Measurements from ENCODE around the gene NHLH2.

NHLH2 gene

DNA sequence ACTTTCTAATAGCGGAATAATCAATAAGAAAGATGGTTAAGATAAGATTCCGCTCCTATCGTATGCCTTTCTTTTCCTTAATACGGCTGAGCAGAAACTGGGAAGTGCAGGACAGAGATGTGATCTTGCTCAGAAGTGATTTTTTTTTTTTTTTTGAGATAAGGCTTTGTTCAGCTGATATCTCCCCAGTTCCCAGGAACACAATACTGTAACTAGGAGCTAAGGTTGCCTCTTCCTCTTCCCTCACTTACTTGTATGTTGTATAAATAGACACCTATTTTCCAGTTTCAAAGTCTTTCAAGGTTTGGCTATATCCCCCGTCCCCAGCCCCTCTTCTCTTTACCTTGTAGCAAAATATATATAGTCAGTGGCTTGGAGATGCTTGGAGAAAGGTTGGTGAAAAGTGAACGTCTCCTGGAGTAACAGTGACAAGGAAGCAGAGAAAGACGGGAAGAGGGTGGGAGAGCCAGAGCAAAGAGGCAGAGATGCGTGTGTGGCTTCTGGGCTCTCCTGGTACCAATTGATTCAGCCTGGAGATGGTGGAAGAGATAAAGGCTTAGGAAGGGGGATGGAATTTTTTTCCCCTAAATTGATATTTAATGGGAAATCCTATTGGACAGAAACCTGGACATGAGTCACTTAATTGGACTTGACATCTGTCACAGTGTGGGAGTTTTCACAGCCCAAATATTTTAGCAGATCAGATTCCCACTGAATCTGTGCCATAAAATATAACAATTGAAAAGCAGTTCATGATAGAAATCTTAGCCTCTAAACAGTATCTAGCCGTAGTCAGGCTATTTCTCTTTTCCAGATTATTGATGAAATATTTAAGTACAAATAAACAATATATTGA, at the start of gene NHLH2:
TSS of gene NHLH2 (minus strand) at position 522 of the 856 bp plus-strand sequence. CDS start 2,754 bp downstream, outside the sequence.
- no peak for DNase-seq

DNA sequence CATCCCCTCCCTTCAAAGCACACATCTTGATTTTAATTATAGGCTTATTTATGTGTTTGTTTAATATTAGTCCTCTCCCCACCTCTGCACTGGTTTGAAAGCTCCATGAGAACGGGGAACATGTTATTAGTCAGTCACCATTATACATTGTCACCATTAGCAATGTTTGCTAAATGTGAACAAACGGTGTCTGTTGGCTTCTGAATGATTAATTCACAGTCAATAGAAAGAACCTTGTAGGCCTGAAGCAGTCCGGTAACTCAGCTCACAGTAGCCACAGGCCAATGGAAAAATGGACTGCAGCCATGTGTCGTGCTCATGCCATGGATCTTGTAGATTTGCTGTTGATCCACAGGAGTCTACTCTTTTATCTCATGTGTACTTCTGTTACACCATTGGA, 49.7 kb upstream of the NHLH2 start:
- DNase-seq = no peak

DNA sequence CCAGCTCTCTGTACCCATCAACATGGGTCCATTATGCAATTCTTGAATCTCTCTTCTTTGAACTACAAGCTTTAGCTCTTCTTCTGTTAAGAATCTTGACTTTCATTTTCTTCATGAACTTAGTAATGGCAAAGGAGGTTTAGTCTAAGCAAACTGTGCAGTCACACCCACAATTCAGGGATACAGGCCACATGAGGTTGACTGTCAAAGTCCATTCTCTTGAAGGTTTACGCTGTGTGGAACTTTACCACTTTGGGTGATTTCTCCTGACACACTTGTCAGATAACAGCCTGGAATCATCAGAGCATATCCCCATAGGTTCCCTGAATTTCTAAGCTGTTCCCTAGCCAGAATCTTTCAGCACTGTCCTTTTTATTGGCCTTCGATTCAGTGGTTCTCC, 48.0 kb upstream of the NHLH2 start:
- no peak for DNase-seq

DNA sequence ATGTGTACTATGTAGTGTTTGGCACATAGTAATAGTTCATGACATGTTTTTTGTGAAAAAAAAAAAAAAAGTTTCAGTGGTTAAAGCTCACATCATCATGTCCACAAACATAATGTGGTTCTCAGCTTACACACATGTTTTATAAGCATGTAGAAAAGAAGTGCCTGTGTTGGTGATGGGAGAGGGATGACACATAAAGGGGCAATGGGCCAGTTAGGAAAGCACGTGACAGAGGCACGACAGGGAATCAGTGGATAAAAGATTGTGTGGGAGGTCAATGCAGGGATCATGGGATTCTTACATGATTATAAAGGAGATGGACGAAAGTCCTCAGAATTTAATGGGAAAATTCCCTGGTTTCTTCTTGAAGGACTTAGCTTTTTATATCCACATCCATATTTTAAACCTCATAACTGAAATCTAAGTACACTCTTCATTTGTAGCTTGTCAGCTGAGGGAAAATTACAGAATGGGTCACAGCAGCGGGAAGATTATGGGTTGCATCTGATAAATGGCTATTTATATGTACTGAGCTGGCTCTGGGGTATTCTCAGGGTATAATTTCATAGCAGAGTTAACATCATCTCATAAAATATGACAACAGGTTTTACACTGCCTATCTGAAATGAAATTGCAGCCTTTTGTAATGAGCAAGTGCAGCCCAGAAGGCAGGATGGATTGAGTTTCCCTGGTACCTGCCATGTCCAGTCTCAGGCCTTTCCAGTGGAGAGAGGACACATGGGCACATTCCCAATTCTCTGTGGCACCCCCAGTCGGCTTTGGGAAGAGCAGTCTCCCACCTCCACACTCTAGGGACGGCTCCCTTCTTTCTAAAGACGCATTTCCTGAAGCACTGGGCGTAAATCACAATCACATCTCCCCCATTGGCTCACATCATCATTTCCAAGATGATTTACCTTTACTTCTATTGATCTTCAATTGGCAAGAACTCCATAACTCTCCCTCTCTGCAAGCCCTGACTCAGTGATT, 42.3 kb upstream of the NHLH2 start:
- DNase-seq = no peak

DNA sequence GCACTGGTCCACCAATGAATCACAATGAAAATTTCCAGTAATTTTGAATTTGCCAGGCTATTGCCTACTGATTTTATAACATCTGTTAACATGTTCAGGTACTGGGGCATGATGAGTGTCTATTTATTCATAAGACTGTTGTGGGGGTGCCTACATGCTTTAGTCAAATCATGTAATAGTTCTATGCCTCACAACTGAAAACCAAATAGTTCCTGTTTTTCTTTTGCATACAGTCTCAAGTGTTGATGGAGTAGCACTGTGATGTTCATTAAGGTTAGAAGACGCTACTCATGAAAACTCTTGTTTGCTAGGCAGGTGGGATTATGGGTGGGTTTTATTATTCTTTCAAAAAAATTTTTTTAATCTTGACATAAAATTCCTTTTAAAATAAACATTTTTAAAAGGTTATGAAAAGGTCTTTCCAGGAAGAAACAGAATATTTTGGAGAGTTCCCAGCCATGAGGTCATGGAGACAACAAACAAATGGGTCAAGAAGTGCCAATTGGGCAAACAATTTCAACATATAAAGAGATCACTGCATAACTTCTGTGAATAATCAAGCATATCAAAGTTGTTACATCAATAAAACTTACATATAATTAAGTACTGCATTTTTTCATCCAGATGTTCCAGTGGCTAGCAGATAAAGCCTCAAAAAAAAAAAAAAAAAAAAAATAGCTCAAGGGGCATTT, 40.2 kb upstream of the NHLH2 start:
- no peak for DNase-seq

DNA sequence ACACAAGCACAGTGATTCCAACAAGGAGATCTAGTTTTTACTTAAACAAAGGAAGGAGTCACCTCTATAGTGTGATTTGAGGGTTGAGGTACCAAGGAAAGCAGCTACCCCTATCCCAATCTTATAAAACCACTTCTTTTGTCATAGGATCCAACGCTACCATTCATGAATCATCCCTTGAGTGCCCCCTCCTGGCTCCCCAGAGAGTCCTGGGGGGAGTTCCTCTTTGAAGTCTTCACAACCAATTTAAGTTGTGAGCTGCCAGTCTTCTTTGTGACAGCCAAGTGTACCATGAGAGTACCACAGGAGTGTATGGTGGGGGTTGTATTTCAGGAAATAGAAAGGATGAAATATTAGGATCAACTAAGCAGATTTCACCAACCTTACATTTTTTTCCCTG, 39.1 kb upstream of the NHLH2 start:
- DNase-seq = no peak

DNA sequence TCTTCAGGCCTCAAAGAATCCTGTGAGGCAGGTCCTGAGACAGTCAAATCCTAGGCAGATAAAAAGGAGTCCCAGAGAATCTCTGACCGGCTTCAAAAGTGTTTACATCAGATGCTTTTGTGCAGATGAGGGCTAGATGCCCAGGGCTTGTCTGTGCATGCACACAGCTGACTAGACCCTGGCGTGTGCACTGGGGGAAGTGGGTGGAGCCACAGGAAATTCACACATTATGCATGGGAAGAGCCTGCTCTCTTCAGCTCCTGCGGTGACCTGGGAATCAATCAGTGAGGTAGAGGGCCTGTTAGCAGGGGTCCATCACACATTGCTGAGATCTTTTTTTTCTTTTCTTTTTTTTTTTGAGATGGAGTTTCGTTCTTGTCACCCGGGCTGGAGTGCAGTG, 36.6 kb upstream of the NHLH2 start:
- DNase-seq = no peak

DNA sequence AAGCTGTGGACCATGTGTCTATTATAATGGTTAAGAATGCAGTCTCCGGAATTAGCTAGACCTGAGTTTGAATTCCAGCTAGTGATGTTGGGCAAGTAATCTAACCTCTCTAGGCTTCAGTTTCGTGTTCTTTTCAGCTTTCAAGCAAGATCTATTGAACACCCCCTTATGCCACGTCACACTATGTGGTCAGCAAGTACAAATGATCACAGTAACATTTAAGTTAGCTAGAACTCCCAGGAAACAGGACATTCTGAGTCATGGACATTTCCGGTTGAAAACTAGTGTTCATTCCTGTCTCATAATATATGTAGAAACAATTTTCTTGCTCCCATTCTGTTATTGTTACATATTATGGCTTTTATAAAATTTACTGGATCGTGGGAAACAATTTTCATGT, 34.0 kb upstream of the NHLH2 start:
- DNase-seq = no peak

DNA sequence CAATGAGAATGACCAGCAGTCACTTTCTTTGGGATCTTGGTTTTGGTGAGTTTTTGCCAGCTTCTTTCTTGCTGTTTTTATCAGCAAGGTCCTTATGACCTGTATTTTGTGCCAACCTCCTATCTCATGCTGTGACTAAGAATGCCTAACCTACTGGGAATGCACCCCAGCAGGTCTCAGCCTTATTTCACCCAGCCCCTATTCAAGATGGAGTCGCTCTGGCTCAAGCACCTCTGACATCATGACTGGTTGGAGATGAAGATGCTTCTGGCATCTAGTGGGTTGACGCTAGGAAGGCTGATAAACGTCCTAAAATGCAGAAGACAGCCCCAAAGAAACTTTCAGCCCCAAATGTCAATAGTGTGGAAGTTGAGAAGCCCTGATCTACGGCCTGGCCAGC, 33.6 kb upstream of the NHLH2 start:
- DNase-seq = no peak

DNA sequence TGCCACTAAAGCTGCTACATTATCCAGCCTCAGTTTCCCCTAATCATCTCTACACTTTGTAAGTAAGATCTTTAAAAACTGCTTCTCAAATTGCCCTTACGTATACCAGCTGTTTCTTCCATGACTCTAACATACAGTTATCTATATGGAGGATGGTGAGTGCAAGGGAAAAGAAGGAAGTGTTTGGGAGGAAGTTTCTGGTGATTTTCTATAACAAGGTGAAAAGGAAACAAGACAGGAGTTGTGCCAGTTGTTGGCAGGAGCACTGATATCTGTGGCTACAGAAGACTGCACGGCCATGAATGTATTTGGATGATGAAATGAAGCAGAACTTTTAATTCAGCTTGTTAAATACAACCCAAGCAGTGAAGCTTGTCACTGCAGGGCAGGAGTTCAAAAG, 32.3 kb upstream of the NHLH2 start:
- no peak for DNase-seq

DNA sequence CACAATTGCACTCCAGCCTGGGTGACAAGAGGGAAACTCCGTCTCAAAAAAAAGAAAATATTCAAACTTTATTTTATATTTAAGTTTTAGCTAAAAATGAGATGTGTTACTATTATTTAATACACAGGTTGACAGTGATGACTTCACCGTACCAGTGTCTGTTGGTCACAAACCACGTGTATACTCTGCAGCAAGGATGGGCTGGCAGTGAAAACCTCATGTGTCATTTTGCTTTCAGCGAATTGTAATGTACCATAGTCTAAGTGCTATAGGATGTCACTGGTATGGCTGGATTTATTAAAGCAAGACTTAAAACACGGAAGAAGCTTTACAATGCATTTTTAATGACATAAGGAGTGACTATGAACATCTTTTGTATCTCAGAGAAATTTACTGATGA, 28.1 kb upstream of the NHLH2 start:
- DNase-seq = no peak

DNA sequence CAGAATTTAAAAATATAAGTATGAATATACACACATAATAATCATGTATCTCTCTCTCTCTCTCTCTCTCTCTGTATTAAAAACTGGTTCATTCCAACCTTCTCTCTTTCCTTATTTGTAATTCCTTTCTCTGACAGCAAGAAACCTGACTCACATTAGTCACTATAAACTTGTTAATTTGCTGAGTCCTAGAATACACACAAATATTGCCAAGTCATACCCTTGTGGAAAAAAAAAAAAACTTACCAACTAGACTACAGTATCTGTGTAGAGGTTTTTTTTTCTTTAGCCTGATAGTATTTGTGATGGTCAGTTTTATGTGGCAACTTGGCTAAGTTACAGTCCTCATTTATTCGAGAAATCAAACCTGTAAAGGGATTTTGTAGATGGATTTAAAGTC, 26.3 kb upstream of the NHLH2 start:
- no peak for DNase-seq

DNA sequence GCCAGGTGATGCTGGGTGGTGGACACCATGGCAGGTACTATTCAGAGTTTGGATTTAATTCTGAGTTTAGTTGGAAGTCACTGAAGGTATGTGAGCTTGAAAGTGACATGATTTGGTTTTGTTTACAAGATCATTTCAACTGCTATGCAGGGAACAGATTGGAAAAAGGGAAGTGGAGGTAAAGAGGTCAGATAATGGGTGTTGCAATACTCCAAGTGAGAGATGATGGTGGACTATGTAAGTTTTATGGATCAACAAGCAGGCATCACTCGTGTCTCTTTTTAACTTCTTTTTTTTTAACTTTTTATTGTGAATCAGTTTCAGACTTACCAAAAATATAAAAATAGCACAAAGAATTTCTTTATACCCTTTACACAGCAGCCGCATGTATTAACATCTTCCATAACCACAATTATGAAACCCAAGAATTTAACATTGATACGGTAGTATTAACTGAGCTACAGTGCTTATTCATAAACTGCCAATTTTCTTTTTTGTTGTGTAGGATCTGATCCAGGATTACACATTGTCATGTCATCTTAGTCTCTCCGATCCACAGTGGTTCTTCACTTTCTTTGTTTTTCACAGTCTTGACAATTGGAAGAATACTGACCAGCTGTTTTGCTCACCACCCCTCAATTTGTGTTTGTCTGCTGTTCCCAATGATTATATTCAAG, 24.9 kb upstream of the NHLH2 start:
- DNase-seq = no peak

DNA sequence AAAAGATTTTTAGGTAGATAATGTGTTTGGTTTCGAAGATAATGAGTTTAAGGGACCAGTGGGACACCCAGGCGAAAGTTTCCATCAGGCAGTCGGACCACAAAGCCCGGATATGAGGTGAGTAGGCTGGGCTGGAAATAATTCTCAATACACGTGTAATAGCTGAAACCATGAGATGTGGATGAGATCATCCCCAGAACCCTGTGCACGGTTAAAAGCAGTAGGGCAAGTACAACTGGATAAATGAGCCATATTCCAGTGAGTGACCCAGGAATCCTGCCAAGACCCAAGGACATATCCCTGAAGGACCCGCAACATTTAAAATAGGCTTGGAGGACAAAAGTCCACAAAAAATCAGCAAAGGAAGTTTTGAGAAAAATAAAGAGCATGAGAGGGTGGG, 21.5 kb upstream of the NHLH2 start:
- no peak for DNase-seq

DNA sequence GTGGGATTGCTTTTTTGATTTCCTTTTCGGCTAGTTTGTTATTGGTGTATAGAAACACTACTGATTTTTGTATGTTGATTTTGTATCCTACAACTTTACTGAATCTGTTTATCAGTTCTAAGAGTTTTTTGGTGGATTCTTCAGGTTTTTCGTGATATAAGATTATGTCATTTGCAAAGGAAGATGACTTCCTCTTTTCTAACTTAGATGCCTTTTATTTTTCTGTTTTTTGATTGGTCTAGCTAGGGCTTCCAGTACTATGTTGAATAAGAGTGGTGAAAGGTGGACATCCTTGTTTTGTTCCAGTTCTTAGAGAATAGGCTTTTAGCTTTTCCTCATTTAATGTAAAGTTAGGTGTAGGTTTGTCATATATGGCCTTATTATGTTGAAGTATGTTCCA, 13.1 kb upstream of the NHLH2 start:
- DNase-seq = no peak

DNA sequence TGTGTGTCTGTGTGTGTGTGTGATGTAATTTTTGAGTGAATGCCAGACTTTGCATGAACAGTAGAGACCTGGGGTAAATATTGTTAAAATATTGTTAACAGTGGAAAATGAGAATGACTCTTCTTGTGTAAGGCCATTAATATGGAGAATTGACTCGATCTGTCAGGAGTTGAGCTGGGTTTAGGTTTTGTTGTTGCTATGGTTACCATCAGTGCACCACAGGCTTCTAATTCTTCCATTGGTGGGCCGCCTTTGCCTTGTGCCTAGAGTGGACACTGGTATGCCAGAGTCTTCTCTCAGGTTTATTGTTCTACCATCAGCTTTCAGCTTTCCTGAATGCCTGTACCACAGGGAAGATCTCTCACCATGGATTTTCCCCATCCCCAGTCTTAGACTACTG, 10.0 kb upstream of the NHLH2 start:
- no peak for DNase-seq

DNA sequence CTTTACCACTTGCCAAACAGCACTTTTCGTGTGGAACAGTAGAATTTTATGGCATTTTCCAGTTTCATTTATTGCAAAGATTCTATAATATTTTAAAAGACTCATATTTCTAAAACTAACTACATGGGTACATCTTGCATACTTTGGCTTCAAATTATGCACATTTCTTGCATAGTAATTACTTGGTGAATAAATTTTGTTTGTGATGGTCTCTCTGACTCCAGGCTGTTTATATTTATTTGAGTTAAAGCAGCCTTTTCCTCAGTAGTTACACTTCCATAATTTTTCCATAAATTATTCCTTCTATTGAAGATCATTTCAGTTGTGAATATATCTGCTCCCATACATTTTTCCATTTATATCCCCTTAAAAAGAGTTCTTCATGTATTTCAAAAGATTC, 6.9 kb upstream of the NHLH2 start:
- no peak for DNase-seq

DNA sequence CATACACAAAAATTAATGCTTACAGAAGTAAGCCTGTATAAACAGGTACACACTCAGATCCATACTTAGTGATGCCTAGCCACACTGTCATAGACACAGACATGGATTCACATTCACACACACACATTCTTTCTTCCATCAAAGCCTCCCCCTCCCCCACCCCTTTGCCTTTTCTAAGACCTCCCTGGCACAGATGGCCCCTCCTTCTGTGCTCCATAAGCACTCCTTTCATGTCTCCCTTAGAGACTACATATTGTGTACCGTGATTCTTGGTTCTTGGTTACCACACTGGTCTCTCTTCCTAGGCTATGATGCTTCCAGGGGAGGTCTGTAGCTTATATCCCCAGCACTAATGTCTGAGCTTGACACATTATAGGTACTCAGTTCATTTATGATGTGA, 2.0 kb upstream of the NHLH2 start:
- no peak for DNase-seq

DNA sequence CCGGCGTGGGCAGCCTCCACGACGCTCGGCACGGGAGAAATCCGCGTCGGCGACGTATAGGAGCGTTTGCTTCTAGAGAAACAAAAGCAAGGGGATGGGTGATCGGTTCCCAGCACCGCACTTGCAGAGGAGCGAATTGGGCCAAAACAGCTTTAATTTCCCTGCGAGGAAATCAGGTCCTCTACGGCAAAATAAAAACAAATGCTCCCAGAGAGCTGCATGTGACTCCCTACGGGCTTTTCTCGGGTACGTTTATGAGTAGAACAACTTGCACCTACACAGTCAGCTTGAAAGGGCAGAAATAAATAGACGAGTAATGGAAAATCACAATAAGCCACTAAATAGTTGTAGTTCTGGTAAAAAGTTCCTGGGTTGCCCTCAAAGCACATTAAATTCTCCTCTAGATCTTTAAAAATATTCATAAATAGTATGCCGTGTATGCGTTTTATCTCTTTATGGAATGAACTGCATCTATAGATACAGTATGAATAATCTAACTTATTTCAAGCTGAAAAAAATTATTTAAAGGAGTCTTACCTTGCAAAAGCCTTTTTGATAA, 1.2 kb downstream of the NHLH2 start:
- DNase-seq = no peak

DNA sequence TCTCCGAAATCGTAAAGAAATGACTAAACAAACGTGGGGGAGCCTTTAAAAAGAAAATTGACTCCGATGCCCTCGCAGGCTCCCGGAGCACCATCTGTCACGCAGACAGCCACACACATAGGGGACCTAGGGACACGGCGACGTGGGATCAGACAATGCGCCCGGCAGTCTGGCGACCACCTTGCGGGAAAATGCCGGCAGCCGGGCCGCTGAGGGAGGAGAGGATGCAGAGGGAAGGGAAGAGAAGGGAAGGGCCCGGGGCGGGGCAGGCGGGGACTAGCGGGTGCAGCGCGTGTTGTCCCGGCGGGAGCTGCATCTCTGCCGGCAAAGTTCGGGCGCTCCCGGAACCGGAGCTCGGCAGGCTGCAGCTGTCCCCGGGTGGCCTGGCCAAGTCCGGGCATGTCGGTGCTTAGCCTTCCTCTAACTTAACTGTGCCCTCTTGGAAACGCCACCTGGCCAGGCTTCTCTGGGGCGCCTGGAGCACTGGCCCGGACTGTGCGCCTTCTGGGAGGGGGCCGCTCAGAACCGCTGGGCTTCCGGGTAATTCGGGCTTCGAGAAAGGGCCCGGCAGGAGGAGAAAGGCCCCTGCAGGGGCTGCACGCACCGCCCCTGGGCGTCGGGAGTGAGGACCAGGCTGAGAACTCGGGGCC, 1.8 kb downstream of the NHLH2 start:
- DNase-seq = peak; percentile 33

DNA sequence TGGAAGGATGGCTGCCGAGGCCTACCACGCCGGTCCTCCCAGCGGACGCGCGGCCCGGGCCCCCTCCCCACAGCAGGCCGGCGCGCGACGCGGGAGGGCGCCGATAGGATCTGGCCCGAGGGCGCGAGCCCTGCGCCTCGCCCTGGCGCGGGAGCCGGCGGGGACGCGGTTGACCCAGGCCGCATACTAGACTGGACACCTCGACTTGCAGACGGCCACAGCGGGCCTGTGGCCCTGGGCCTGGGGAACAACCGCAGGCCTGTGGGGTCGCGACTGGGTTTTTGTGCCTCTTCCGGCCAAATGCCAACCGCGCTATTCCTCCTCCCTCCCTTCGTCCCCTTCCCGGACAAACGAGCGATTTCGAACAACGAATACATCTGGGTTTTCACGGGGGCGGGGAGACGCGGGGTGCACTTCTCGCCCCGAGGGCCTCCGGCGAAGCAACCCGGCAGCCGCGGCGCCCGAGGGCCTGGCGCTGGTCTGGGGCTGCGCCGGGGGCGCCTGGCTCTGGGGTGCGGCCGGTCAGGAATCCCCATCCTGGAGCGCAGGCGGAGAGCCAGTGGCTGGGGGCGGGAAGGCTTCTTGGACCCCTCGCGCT, 2.4 kb downstream of the NHLH2 start:
- DNase-seq = no peak
